Skeletal muscle tissue (tissue), 1 donor: ENCODE data around the gene JPH2. TPM values are rescaled to one million over a fixed set of nuclear protein-coding genes. Genes with fewer than 3 reads are reported as not detected.

Experiments used
- total RNA-seq: library from RNA; depleted of rRNA; stranded (reverse); fragments of >200 nt; gene quantifications from one replicate; pipeline ENCODE4 v1.2.3, GENCODE V29; 2014

Gene JPH2
- total RNA-seq, 1 donor from 2014 or later, result 85.1 TPM

Other genes starting within 250 kb of the JPH2 start
- gene OSER1, start 23.6 kb upstream of the JPH2 start, total RNA-seq, result 31.3 TPM
- not detected for gene GDAP1L1, start 60.1 kb upstream of the JPH2 start, total RNA-seq
- 9.9 TPM for gene FITM2, start 124.0 kb upstream of the JPH2 start, total RNA-seq
- not detected for gene R3HDML, start 149.9 kb upstream of the JPH2 start, total RNA-seq
- not detected for gene HNF4A, start 168.5 kb upstream of the JPH2 start, total RNA-seq